SKM-1 treated with dmso at 0.1 percent for 144 hours (cell line): ENCODE data around the gene PPFIBP1.
"Not testable (repeated sequence)": the region's sequence is repeated elsewhere in the genome, so short reads cannot be mapped to it uniquely, and the experiment has no call there.

Experiments
- DNase-seq: peaks from one replicate; lab custom pipeline; 2025; ENCODE audit not compliant: unreplicated experiment; lab: John Stamatoyannopoulos, UW

The PPFIBP1 gene

GRCh38 chr12:27703720-27704452 is 179.9 kb downstream of the PPFIBP1 start:
- peak; percentile 52 for DNase-seq

GRCh38 chr12:27705263-27705662 is 181.3 kb downstream of the PPFIBP1 start:
- DNase-seq: no peak

- DNase-seq: no peak
Measured at GRCh38 chr12:27707216-27707615, 183.2 kb downstream of the PPFIBP1 start.

- no peak for DNase-seq
Measured at GRCh38 chr12:27709212-27709931, 185.4 kb downstream of the PPFIBP1 start.

- no peak for DNase-seq
Measured at GRCh38 chr12:27709932-27710591, 186.1 kb downstream of the PPFIBP1 start.

- peak; percentile 73 for DNase-seq
Measured at GRCh38 chr12:27710592-27711316, 186.7 kb downstream of the PPFIBP1 start, which contains the start of gene MRPS35. MRPS35 (plus strand) TSS chr12:27710832; CDS start chr12:27710844, 12 bp downstream.

GRCh38 chr12:27711317-27711682 is 187.3 kb downstream of the PPFIBP1 start:
- no peak for DNase-seq

- DNase-seq: peak; percentile 50
Measured at GRCh38 chr12:27711967-27712366, 188.0 kb downstream of the PPFIBP1 start.

GRCh38 chr12:27723212-27723611 is 199.2 kb downstream of the PPFIBP1 start:
- DNase-seq: no peak

GRCh38 chr12:27730097-27730588 is 206.1 kb downstream of the PPFIBP1 start:
- no peak for DNase-seq

- no peak for DNase-seq
Measured at GRCh38 chr12:27732281-27732680, 208.3 kb downstream of the PPFIBP1 start.

GRCh38 chr12:27733052-27733656 is 209.1 kb downstream of the PPFIBP1 start:
- peak; percentile 2 for DNase-seq

GRCh38 chr12:27733791-27734190 is 209.8 kb downstream of the PPFIBP1 start:
- DNase-seq: no peak

- not testable (repeated sequence) for DNase-seq
Measured at GRCh38 chr12:27734321-27734720, 210.3 kb downstream of the PPFIBP1 start.

- DNase-seq: no peak
Measured at GRCh38 chr12:27743601-27744000, 219.6 kb downstream of the PPFIBP1 start.
